Panc1 (cell line): ENCODE data around the gene PLEKHN1. TPM values are rescaled to one million over a fixed set of nuclear protein-coding genes. Genes with fewer than 3 reads are reported as not detected.

ENCODE experiments used
- ATAC-seq: fragments of 200-7000 bp; cut with Tn5 transposase; 2 replicates; pipeline ENCODE4 v1.9.1; 2020; ENCODE audit warnings: mild to moderate bottlenecking, moderate library complexity
- BruUV-seq: library from RNA; stranded (reverse); fragments of 400-500 nt; replicated peaks from 2 replicates; lab custom pipeline; 2021; lab: Mats Ljungman, UMichigan
- CTCF ChIA-PET: fragments of 300-600 bp; sonication (Branson Sonifier 250); formaldehyde crosslinking; loops from one replicate; lab custom pipeline; 2022; ENCODE audit warnings: antibody characterized with exemption; lab: Charles Lee
- POLR2A ChIA-PET: fragments of 300-600 bp; sonication (Branson Sonifier 250); formaldehyde crosslinking; loops from one replicate; lab custom pipeline; 2022; ENCODE audit warnings: antibody characterized with exemption; lab: Charles Lee
- DNase-seq: peaks from one replicate; pipeline ENCODE4 v3.0.0-alpha.2; 2010; ENCODE audit warnings: low read depth, low spot score
- H3K27ac ChIP-seq: 2 replicates; pipeline ENCODE4 v1.5.1; 2011; ENCODE audit warnings: mild to moderate bottlenecking, low read length, inconsistent platforms
- H3K27me3 ChIP-seq: fragments of 200-500 bp; sonication (Bioruptor generic); 2 replicates; pipeline ENCODE4 v1.6.0; 2014; ENCODE audit warnings: low read length, inconsistent platforms; ENCODE audit not compliant: control insufficient read depth, insufficient read depth
- H3K36me3 ChIP-seq: fragments of 200-500 bp; sonication (Bioruptor generic); 2 replicates; pipeline ENCODE4 v1.5.1; 2014; ENCODE audit warnings: inconsistent platforms, mild to moderate bottlenecking, low read length, moderate library complexity; ENCODE audit not compliant: control insufficient read depth, insufficient read depth
- H3K4me1 ChIP-seq: 2 replicates; pipeline ENCODE4 v1.5.1; 2011; ENCODE audit warnings: inconsistent platforms, mild to moderate bottlenecking, low read length, moderate library complexity; ENCODE audit not compliant: control insufficient read depth, insufficient read depth
- H3K4me3 ChIP-seq, 2 experiments: 2 replicates each; pipeline ENCODE4 v1.5.1; 2011 to 2012; ENCODE audit warnings: low read depth in 2 of 2, low read length in 2 of 2, mild to moderate bottlenecking in 2 of 2, inconsistent platforms in 1 of 2, moderate library complexity in 1 of 2
- H3K9me3 ChIP-seq: fragments of 200-500 bp; sonication (Bioruptor generic); 2 replicates; pipeline ENCODE4 v1.5.1; 2014; ENCODE audit warnings: low read depth, mild to moderate bottlenecking, inconsistent platforms, low read length, moderate library complexity; ENCODE audit not compliant: control insufficient read depth, insufficient read depth
- CTCF ChIP-seq: fragments of 450-650 bp; IDR thresholded peaks from 2 replicates; pipeline ENCODE4 v1.5.1; 2017; ENCODE audit warnings: mild to moderate bottlenecking
- POLR2AphosphoS5 ChIP-seq: IDR thresholded peaks from 2 replicates; pipeline ENCODE4 v1.6.1; 2012; ENCODE audit warnings: mild to moderate bottlenecking, low read depth, low read length, moderate library complexity
- SIN3A ChIP-seq: IDR thresholded peaks from 2 replicates; pipeline ENCODE4 v1.6.1; 2012; ENCODE audit warnings: low read depth, mild to moderate bottlenecking, low read length, moderate library complexity, borderline replicate concordance; ENCODE audit not compliant: insufficient read depth
- TCF7L2 ChIP-seq: IDR thresholded peaks from 2 replicates; pipeline ENCODE4 v1.6.1; 2011; ENCODE audit warnings: mild to moderate bottlenecking, low read depth, low read length, inconsistent platforms
- in situ Hi-C: cut with HindIII; loops from 2 replicates; pipeline ENCODE4 v1.10.0; 2016; ENCODE audit warnings: low sequenced_read_pairs, low pct_unique_long_range_greater_than_20kb
- intact Hi-C: fragments of 100-400 bp; cut with micrococcal nuclease; formaldehyde crosslinking; loops from one replicate; pipeline ENCODE4 v1.10.0; 2022; ENCODE audit not compliant: unreplicated experiment
- total RNA-seq: library from RNA; stranded (reverse); gene quantifications from one replicate; pipeline ENCODE4 v1.2.1, GENCODE V29; 2021; ENCODE audit not compliant: unreplicated experiment
- TF ChIP-seq, protein P1 (sequence below), 2 experiments: IDR thresholded peaks; 2 replicates each; pipeline ENCODE4 v1.6.1; 2011 to 2012; ENCODE audit warnings: low read depth in 2 of 2, control low read depth in 1 of 2, low read length in 1 of 2, mild to moderate bottlenecking in 1 of 2, moderate library complexity in 1 of 2; ENCODE audit not compliant: insufficient read depth in 1 of 2

Gene PLEKHN1
- total RNA-seq, 1 experiment from 2014 or later: 9.8 TPM

DNA sequence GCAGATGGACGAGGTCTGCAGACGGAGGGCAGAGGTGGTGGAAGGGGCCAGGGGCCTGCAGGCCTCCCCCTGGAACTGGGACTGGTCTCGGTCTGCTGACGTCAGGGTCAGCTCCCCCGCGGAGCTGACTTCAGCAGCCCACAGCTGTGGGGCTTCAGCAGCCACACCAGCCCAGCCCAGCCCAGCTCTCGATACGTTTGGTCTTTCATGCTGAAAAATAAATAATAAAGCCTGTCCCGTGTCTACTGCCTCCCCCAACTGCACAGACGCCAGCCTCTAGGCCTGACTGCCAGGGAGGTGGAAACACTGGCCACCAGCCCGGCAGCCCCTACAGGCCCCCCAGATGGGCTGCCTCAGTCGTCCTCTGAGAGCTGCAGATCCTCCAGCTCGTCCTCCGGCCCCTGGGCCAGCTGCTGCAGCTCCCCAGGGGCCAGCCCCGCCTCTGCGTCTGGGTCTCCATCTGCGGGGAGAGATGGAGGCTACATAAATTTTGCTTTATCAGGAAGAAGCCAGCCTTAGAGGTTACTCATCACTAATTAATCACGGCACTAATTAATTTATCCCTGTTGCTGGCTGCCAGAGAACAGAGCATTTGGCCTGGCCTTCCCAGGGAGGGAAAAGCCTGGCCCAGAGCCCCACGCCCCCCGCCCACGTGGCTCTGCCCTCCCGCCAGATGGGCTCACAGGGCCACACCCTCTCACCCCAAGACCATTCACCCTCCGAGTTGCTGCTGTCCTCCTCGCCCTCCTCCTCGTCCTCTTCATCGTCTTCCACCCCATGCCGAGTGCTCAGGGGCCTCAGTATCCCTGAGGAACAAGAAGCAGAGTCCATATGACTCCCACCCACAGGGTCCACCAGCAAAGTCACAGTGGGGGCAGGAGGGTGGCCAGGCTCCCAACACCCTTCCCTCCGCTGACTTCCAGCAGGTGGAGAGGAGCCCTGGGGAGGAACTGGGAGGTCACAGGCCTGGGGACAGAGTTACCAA lies 21.6 kb upstream of the PLEKHN1 start:
- BruUV-seq: TSS peak; percentile 92
- Histone ChIP-seq H3K27ac (peak overlapping the region; percentile 87), H3K4me1 (peaks cover 44% of the 10 kb centered on the region), H3K4me3 (no peak overlapping the region), H3K36me3 (no peaks in the 10 kb centered on the region; the same call in 1 of the 2 replicates), H3K27me3 (no peaks in the 10 kb centered on the region), H3K9me3 (no peaks in the 10 kb centered on the region)
- in situ Hi-C loops (no loop called here), intact Hi-C loops (loop anchor here (5.0 kb wide), 1 partner anchor 37 kb away; no protein-coding TSS in a partner anchor)
- ChIA-PET POLR2A (no interaction called here), CTCF (interaction anchor here (0.6 kb wide), 1 partner anchor 287 kb away, joined by 3 read pairs; no protein-coding TSS in a partner anchor)
- TF ChIP-seq CTCF: no peak
- TF ChIP-seq, protein P1, sequence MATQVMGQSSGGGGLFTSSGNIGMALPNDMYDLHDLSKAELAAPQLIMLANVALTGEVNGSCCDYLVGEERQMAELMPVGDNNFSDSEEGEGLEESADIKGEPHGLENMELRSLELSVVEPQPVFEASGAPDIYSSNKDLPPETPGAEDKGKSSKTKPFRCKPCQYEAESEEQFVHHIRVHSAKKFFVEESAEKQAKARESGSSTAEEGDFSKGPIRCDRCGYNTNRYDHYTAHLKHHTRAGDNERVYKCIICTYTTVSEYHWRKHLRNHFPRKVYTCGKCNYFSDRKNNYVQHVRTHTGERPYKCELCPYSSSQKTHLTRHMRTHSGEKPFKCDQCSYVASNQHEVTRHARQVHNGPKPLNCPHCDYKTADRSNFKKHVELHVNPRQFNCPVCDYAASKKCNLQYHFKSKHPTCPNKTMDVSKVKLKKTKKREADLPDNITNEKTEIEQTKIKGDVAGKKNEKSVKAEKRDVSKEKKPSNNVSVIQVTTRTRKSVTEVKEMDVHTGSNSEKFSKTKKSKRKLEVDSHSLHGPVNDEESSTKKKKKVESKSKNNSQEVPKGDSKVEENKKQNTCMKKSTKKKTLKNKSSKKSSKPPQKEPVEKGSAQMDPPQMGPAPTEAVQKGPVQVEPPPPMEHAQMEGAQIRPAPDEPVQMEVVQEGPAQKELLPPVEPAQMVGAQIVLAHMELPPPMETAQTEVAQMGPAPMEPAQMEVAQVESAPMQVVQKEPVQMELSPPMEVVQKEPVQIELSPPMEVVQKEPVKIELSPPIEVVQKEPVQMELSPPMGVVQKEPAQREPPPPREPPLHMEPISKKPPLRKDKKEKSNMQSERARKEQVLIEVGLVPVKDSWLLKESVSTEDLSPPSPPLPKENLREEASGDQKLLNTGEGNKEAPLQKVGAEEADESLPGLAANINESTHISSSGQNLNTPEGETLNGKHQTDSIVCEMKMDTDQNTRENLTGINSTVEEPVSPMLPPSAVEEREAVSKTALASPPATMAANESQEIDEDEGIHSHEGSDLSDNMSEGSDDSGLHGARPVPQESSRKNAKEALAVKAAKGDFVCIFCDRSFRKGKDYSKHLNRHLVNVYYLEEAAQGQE (IDR thresholded peaks at IDR 0.05; ENCODE audit: insufficient read depth in 1 of 2, low read depth in 2 of 2, low read length in 1 of 2): no peak
- TF ChIP-seq POLR2AphosphoS5: peak; percentile 29
- TF ChIP-seq TCF7L2: peak; percentile 21; the same call in 1 of the 2 replicates
- TF ChIP-seq SIN3A: 0 out of 2 replicates have a peak, but pooled peaks have one; percentile 33
- no peak for DNase-seq
- ATAC-seq: peak; percentile 16

DNA sequence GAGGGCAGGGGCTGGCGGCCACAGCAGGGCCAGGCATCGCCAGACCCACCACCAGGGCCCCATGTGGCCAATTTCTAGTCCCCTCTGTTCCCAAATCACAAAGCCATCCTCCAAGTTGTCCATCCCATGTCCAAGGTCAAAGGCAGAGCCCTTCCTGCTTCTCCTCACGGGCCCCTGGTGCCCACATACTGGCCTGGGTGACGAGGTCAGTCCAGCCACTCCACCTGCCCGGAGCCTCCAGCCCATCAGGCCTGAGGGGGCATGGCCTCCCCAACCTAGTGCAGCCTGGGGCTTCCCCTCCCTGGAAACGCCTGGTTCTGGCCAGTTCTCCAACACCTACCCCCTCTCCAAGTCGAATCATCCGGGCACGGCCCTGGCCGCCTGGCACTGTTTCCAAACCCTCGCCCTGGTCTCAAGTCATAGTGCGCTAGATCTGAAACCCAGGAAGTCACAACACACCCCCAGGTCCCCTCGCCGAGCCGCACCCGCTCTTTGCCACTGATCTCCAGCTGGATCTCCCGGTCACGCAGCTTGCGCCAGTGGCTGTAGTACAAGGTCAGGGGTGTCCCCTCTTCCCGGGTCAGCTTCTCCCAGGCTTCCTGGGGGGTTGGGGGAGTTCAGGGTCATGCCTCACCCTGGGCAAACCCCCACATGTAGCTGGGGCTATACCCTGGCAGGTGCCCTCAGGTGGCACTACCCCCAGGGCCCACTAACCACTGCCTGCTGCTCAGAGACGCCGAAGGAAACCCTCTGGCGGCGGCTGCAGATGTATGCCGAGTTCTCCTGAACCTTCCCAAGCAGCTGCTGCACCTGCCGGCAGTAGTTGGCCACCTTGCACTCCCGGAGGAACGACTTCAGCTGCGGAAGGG lies 20.4 kb upstream of the PLEKHN1 start:
- Histone ChIP-seq H3K36me3 (no peaks in the 10 kb centered on the region; the same call in none of the 2 replicates), H3K9me3 (no peaks in the 10 kb centered on the region), H3K27ac (peak overlapping the region; percentile 87), H3K27me3 (no peaks in the 10 kb centered on the region), H3K4me1 (peaks cover 37% of the 10 kb centered on the region), H3K4me3 (no peak overlapping the region)
- DNase-seq (no peak), ATAC-seq (no peak)
- in situ Hi-C loops: no loop called here
- intact Hi-C loops: no loop called here
- CTCF ChIA-PET: interaction anchor here (1.2 kb wide), 1 partner anchor 8 kb away, joined by 3 read pairs; no protein-coding TSS in a partner anchor
- POLR2A ChIA-PET: no interaction called here
- TF ChIP-seq TCF7L2 (no peak), POLR2AphosphoS5 (no peak), SIN3A (no peak), CTCF (no peak)
- TF ChIP-seq, protein P1 (IDR thresholded peaks at IDR 0.05; ENCODE audit: insufficient read depth in 1 of 2, low read depth in 2 of 2, low read length in 1 of 2): no peak
- BruUV-seq: no TSS peak
